Liver (tissue), 9 donors: ENCODE results near the gene CDCA4. TPM values are rescaled to one million over a fixed set of nuclear protein-coding genes. Genes with fewer than 3 reads are reported as not detected.

Experiments
- DNase-seq: peaks from one replicate; pipeline ENCODE4 v3.0.0-alpha.2; 2017; ENCODE audit warnings: low spot score
- H3K27ac ChIP-seq, 2 donors: one replicate each; pipeline ENCODE4 v1.7.0; 2013; ENCODE audit warnings: inconsistent platforms in 2 of 2, low read length in 2 of 2, control low read depth in 1 of 2, low read depth in 1 of 2, mild to moderate bottlenecking in 1 of 2
- H3K27me3 ChIP-seq, 4 donors: one replicate each; pipeline versions ENCODE4 v1.6.1 to v1.7.0; 2013; ENCODE audit warnings: low read length in 3 of 4, inconsistent platforms in 1 of 4, mild to moderate bottlenecking in 1 of 4, moderate library complexity in 1 of 4; ENCODE audit not compliant: control insufficient read depth in 4 of 4, insufficient read depth in 4 of 4
- H3K36me3 ChIP-seq, 4 donors: one replicate each; pipeline versions ENCODE4 v1.6.1 to v1.7.0; 2013; ENCODE audit warnings: low read length in 3 of 4, mild to moderate bottlenecking in 3 of 4, low read depth in 1 of 4, moderate library complexity in 1 of 4; ENCODE audit not compliant: control insufficient read depth in 4 of 4, insufficient read depth in 3 of 4
- H3K4me1 ChIP-seq, 4 donors: one replicate each; pipeline versions ENCODE4 v1.6.1 to v1.7.0; 2013; ENCODE audit warnings: low read length in 3 of 4, mild to moderate bottlenecking in 3 of 4, moderate library complexity in 1 of 4; ENCODE audit not compliant: control insufficient read depth in 4 of 4, insufficient read depth in 4 of 4
- H3K4me3 ChIP-seq, 3 donors: one replicate each; pipeline versions ENCODE4 v1.6.1 to v1.7.0; 2013; ENCODE audit warnings: low read length in 3 of 3, control low read depth in 1 of 3, low read depth in 1 of 3, mild to moderate bottlenecking in 1 of 3
- H3K9ac ChIP-seq, 2 donors: one replicate each; pipeline ENCODE4 v1.7.0; 2013; ENCODE audit warnings: low read length in 2 of 2, mild to moderate bottlenecking in 2 of 2, moderate library complexity in 2 of 2, control low read depth in 1 of 2, low read depth in 1 of 2
- H3K9me3 ChIP-seq, 4 donors: one replicate each; pipeline versions ENCODE4 v1.6.1 to v1.7.0; 2013; ENCODE audit warnings: low read length in 3 of 4; ENCODE audit not compliant: control insufficient read depth in 4 of 4
- ATF3 ChIP-seq: IDR thresholded peaks from 2 replicates; pipeline ENCODE4 v1.6.1; 2016; ENCODE audit warnings: antibody characterized with exemption
- EGR1 ChIP-seq, 2 donors: IDR thresholded peaks; 2 replicates each; pipeline ENCODE4 v1.6.1; 2016 to 2018; ENCODE audit warnings: antibody characterized with exemption in 2 of 2, low read depth in 2 of 2
- FOXA2 ChIP-seq: IDR thresholded peaks from 2 replicates; pipeline ENCODE4 v1.6.1; 2016; ENCODE audit warnings: antibody characterized with exemption
- GABPA ChIP-seq, 2 donors: IDR thresholded peaks in 1 of 2; conservative IDR thresholded peaks in 1 of 2; 2 replicates each; pipeline ENCODE4 v1.6.1; 2016; ENCODE audit warnings: antibody characterized with exemption in 2 of 2, mild to moderate bottlenecking in 1 of 2, moderate library complexity in 1 of 2
- HNF4A ChIP-seq, 2 donors: conservative IDR thresholded peaks; 2 replicates each; pipeline ENCODE4 v1.6.1; 2016; ENCODE audit warnings: antibody characterized with exemption in 2 of 2, mild to moderate bottlenecking in 2 of 2
- HNF4G ChIP-seq: IDR thresholded peaks from 2 replicates; pipeline ENCODE4 v1.6.1; 2016; ENCODE audit warnings: antibody characterized with exemption
- JUND ChIP-seq, 2 donors: IDR thresholded peaks; 2 replicates each; pipeline ENCODE4 v1.6.1; 2016; ENCODE audit warnings: antibody characterized with exemption in 2 of 2
- MAX ChIP-seq: IDR thresholded peaks from 2 replicates; pipeline ENCODE4 v1.6.1; 2016; ENCODE audit warnings: antibody characterized with exemption
- NR2F2 ChIP-seq: IDR thresholded peaks from 2 replicates; pipeline ENCODE4 v1.6.1; 2016; ENCODE audit warnings: antibody characterized with exemption
- RAD21 ChIP-seq, 2 donors: IDR thresholded peaks; 2 replicates each; pipeline ENCODE4 v1.6.1; 2016; ENCODE audit warnings: antibody characterized with exemption in 2 of 2, mild to moderate bottlenecking in 2 of 2
- REST ChIP-seq: IDR thresholded peaks from 2 replicates; pipeline ENCODE4 v1.6.1; 2016; ENCODE audit warnings: antibody characterized with exemption, mild to moderate bottlenecking
- RXRA ChIP-seq, 2 donors: IDR thresholded peaks; 2 replicates each; pipeline ENCODE4 v1.6.1; 2017 to 2018; ENCODE audit warnings: antibody characterized with exemption in 2 of 2, mild to moderate bottlenecking in 1 of 2
- SP1 ChIP-seq: IDR thresholded peaks from 2 replicates; pipeline ENCODE4 v1.6.1; 2018; ENCODE audit warnings: antibody characterized with exemption, mild to moderate bottlenecking
- TAF1 ChIP-seq: conservative IDR thresholded peaks from 2 replicates; pipeline ENCODE4 v1.6.1; 2016; ENCODE audit warnings: antibody characterized with exemption, mild to moderate bottlenecking
- YY1 ChIP-seq: IDR thresholded peaks from 2 replicates; pipeline ENCODE4 v1.6.1; 2016; ENCODE audit warnings: antibody characterized with exemption, mild to moderate bottlenecking
- ZBTB33 ChIP-seq: IDR thresholded peaks from 2 replicates; pipeline ENCODE4 v1.6.1; 2016; ENCODE audit warnings: antibody characterized with exemption
- WGBS: extraction: QIAGEN DNeasy Blood & Tissue Kit; methylation state at CpG from one replicate; pipeline ENCODE4 v1.1.7; 2013; 5-methylcytosine and 5-hydroxymethylcytosine counted together
- polyA plus RNA-seq, 2 donors: library from polyadenylated mRNA; stranded (reverse) in 1 of 2; unstranded in 1 of 2; fragments of 200-250 nt in 1 of 2; fragments of >200 nt in 1 of 2; fragmentation: Nextera tagmentation in 1 of 2; extraction: Ambion mirVana in 1 of 2; gene quantifications; one replicate each; pipeline versions ENCODE4 v1.2.1 to v1.2.3, GENCODE V29; 2013 to 2015
- total RNA-seq, 2 donors: library from RNA; depleted of rRNA; stranded (reverse); fragments of >200 nt; gene quantifications; one replicate each; pipeline ENCODE4 v1.2.3, GENCODE V29; 2014
- donor health status: healthy.
- donor health status: healthy.
- donor health status: healthy.
- donor health status: healthy.
- donor health status: healthy.

CDCA4 gene
- total and polyA plus RNA-seq, 4 donors: 1.2 to 34.5 (median 2.7) TPM

GRCh38 chr14:105011312-105011990, 9.4 kb downstream of the CDCA4 start:
- Histone ChIP-seq H3K9me3 (no peaks in the 10 kb centered on the region), H3K4me3 (no peak overlapping the region), H3K27ac (no peak overlapping the region), H3K4me1 (no peaks in the 10 kb centered on the region), H3K9ac (no peak overlapping the region), H3K27me3 (no peaks in the 10 kb centered on the region), H3K36me3 (peaks cover 0 to 17% (median under 1%) of the 10 kb centered on the region in 4 donors)
- 92% methylated on average over 29 of the region's 29 CpGs for WGBS
- DNase-seq: no peak
- no peak for TF ChIP-seq EGR1 (IDR thresholded peaks at IDR 0.05; ENCODE audit: low read depth in 2 of 2)
- no peak for TF ChIP-seq HNF4G
- no peak for TF ChIP-seq SP1
- TF ChIP-seq HNF4A (conservative IDR thresholded peaks at IDR 0.05): no peak
- no peak for TF ChIP-seq FOXA2
- no peak for TF ChIP-seq RXRA (IDR thresholded peaks at IDR 0.05)
- TF ChIP-seq NR2F2: no peak
- no peak for TF ChIP-seq GABPA (IDR thresholded peaks at IDR 0.05 in 1 of 2, conservative IDR thresholded peaks at IDR 0.05 in 1 of 2)
- TF ChIP-seq YY1: no peak
- TF ChIP-seq ATF3: no peak
- no peak for TF ChIP-seq REST
- no peak for TF ChIP-seq JUND (IDR thresholded peaks at IDR 0.05)
- TF ChIP-seq MAX: no peak
- no peak for TF ChIP-seq TAF1
- no peak for TF ChIP-seq ZBTB33

GRCh38 chr14:105010891-105011291, 10.0 kb downstream of the CDCA4 start:
- H3K9me3 ChIP-seq: no peaks in the 10 kb centered on the region
- TF ChIP-seq RXRA (IDR thresholded peaks at IDR 0.05) (no peak), HNF4A (conservative IDR thresholded peaks at IDR 0.05) (no peak), YY1 (no peak), EGR1 (IDR thresholded peaks at IDR 0.05; ENCODE audit: low read depth in 2 of 2) (no peak), RAD21 (IDR thresholded peaks at IDR 0.05) (no peak)
- H3K9ac ChIP-seq: no peak overlapping the region
- H3K36me3 ChIP-seq: peaks cover 0 to 17% (median under 1%) of the 10 kb centered on the region in 4 donors
- H3K4me1 ChIP-seq: no peaks in the 10 kb centered on the region
- 91% methylated on average over 17 of the region's 17 CpGs for WGBS
- H3K4me3 ChIP-seq: no peak overlapping the region
- no peak overlapping the region for H3K27ac ChIP-seq
- no peaks in the 10 kb centered on the region for H3K27me3 ChIP-seq
- no peak for DNase-seq
